ENCODE measurements around the gene CD70.

DNA sequence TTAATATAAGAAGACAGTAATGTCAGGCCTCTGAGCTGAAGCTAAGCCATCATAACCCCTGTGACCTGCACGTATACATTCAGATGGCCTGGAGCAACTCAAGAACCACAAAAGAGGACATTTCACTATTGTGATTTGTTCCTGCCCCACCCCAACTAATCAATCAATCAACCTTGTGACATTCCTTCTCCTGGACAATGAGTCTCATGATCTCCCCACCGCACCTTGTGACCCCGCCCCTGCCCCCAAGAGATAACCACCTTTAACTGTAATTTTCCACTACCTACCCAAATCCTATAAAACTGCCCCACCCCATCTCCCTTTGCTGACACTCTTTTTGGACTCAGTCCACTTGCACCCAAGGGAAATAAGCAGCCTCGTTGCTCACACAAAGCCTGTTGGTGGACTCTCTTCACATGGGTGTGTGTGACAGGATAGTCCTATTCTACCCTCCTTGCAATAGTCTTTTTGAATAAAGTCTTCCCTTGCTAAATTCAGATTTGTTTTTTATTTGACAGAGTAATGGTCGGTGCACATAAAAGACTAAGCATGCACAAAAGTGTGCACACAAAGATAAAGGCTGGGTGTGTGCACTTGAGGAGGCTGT lies 14.0 kb downstream of the CD70 start:
- TF ChIP-seq POLR2AphosphoS5 (IDR thresholded peaks at IDR 0.05; ENCODE audit: low read depth) (no peak), GABPA (IDR thresholded peaks at IDR 0.05; ENCODE audit: low read depth) (no peak), SPI1 (IDR thresholded peaks at IDR 0.05; ENCODE audit: borderline replicate concordance, low read depth) (no peak)
- TF ChIP-seq, protein P1, sequence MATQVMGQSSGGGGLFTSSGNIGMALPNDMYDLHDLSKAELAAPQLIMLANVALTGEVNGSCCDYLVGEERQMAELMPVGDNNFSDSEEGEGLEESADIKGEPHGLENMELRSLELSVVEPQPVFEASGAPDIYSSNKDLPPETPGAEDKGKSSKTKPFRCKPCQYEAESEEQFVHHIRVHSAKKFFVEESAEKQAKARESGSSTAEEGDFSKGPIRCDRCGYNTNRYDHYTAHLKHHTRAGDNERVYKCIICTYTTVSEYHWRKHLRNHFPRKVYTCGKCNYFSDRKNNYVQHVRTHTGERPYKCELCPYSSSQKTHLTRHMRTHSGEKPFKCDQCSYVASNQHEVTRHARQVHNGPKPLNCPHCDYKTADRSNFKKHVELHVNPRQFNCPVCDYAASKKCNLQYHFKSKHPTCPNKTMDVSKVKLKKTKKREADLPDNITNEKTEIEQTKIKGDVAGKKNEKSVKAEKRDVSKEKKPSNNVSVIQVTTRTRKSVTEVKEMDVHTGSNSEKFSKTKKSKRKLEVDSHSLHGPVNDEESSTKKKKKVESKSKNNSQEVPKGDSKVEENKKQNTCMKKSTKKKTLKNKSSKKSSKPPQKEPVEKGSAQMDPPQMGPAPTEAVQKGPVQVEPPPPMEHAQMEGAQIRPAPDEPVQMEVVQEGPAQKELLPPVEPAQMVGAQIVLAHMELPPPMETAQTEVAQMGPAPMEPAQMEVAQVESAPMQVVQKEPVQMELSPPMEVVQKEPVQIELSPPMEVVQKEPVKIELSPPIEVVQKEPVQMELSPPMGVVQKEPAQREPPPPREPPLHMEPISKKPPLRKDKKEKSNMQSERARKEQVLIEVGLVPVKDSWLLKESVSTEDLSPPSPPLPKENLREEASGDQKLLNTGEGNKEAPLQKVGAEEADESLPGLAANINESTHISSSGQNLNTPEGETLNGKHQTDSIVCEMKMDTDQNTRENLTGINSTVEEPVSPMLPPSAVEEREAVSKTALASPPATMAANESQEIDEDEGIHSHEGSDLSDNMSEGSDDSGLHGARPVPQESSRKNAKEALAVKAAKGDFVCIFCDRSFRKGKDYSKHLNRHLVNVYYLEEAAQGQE (IDR thresholded peaks at IDR 0.05; ENCODE audit: insufficient replicate concordance, low read depth), result no peak
- TF ChIP-seq, protein P2, sequence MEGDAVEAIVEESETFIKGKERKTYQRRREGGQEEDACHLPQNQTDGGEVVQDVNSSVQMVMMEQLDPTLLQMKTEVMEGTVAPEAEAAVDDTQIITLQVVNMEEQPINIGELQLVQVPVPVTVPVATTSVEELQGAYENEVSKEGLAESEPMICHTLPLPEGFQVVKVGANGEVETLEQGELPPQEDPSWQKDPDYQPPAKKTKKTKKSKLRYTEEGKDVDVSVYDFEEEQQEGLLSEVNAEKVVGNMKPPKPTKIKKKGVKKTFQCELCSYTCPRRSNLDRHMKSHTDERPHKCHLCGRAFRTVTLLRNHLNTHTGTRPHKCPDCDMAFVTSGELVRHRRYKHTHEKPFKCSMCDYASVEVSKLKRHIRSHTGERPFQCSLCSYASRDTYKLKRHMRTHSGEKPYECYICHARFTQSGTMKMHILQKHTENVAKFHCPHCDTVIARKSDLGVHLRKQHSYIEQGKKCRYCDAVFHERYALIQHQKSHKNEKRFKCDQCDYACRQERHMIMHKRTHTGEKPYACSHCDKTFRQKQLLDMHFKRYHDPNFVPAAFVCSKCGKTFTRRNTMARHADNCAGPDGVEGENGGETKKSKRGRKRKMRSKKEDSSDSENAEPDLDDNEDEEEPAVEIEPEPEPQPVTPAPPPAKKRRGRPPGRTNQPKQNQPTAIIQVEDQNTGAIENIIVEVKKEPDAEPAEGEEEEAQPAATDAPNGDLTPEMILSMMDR (IDR thresholded peaks at IDR 0.05; ENCODE audit: insufficient read depth, low read length), result no peak
